GM18519 (cell line): ENCODE results near the gene TRIM41.
"Not testable (repeated sequence)": the region's sequence is repeated elsewhere in the genome, so short reads cannot be mapped to it uniquely, and the experiment has no call there.

Experiments used
- ATAC-seq: cut with Tn5 transposase; IDR thresholded peaks from one replicate; pipeline ENCODE4 v1.9.1; 2021; ENCODE audit warnings: mild to moderate bottlenecking, moderate library complexity; ENCODE audit not compliant: unreplicated experiment, low FRiP score

TRIM41 gene

GRCh38 chr5:181245427-181246275 lies 22.6 kb downstream of the TRIM41 start:
- ATAC-seq = no peak

DNA sequence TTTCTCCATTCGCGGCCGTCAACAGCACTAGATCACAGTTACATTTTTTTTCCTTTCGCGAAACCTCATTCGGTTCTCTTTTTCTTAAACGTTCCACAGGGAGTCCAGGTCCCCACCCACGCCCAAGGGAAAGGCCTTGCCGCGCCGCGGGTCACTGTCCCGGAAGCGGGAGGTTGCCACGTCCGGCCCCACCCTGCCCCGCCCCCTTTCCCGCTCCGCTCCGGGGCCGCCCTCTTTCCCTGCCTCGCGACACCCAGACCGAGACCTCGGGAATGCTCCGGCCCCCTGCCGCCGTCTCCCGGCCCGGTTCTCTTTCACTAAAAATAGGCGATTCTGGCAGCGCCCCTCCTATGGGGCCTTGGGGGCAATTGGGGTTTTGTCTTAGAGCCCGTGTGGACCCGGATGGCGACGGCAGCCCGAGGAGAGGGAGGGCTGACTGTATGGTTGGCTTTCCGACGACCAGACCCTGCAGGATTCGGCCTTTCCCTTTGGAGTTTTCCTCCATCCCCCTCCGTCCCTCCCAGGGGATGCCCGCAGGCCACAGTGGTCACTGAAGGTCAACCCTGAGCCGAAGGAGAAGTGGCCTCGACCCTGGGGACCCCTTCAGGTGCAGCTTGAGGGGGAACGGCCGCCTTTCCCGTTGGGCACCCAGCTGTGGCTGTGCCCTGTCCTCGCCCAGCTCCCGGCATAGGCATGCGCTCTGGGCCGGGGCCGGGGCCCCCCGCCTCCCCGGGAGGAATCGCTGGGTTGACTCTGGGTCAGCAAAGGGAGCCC lies 23.4 kb downstream of the TRIM41 start:
- no peak for ATAC-seq

GRCh38 chr5:181248277-181248676 lies 25.2 kb downstream of the TRIM41 start:
- no peak for ATAC-seq

DNA sequence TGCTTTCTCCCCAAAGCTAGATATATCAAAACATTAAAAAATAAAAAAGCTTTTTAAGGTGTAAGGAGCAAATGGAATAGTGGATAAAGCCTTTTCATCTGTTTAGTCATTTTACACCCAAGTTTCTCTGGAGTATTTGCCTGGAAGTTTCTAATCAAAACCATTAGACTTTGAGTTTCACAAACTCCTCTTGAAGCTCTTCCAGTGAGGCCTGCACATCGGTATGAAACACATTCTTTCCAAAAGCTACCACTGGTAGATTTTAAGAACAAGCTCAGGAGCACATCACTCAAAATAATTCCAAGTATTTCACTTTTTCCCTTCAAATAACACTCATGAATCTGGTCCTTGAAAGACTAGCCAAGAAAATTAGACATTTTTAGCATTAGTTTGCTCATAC lies 32.2 kb downstream of the TRIM41 start:
- no peak for ATAC-seq

DNA sequence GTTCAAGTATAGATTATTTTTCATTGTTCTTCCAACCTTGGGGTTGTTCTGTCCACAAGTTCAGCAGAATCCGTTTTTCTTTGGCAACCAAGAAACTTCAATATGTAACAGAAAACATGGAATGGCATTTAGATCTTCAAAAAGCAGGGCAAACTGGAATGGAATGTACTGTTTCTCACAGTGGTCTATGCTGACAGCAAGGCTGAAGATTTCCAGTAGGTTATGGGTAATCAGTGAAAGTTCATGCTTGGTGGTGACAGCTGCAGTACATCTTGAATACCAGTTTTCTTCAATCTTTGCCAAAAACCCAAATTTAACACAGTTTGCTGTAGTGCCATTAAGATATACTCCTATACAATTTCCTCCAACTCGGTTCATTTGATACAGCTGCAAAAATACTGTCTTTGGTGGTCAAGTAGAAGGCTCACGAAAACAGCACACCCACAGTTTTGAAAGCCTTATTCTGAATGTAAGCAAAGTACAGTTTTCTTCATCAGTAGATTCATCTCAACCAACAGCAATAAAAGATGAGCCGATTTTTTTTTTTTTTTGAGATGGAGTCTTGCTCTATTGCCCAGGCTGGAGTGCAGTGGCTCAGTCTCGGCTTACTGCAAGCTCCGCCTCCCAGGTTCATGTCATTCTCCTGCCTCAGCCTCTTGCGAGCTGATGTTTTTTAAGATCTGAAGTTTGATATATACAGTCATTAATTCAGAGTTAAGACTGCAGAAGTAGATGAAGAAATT lies 32.9 kb downstream of the TRIM41 start:
- ATAC-seq = no peak

GRCh38 chr5:181258576-181258975 lies 35.5 kb downstream of the TRIM41 start:
- no peak for ATAC-seq

DNA sequence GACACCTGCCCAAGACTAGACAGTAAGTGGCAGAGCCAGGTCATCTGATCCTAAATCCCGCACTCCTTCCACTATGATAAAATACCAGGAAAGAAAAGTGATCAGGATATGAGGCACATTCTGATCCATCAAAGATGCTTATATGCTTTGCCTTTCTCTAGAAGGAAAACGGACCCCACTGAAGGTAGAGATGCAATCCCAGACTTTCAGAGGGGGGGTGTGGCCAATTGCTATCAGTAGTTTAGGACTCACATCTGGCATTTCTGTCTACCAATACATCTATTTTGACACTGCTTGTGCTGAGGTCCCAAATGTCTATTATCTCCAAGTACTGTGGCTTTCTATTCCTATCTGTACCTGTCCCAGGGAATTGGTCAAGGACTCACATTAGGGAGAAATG lies 36.2 kb downstream of the TRIM41 start:
- ATAC-seq = no peak

DNA sequence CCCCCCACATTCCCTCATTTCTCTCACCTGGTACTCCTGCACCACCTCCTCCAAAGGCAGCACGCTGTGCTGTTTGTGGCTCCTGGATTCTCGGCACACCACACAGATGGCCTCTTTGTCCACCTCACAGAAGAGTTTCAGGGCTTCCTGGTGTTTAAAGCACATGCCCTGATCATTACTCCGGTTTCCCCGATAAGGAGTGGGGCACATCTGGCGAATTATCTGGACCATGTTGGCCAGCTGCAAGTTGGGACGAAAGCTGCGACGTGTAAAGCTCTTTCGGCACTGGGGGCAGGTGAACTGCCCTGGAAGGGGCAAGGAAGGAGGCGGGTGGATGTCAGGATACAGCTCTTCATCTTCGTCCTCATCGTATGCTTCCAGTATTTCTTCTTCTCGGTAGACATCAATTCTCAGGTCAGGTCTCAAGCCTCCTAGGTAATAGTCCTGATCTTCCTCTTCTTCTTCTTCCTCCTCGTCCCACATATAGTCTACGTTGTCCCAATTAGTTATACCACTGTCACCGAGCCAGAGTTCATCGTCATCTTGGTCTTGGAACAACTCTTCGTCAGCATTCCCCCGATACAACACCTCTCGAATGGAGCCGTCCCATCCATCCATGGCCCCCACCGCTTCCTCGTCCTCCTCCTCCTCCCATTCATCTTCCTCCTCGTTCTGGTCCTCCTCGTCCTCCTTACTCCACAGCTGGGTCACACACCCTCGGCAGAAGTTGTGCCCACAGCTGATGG lies 37.1 kb downstream of the TRIM41 start:
- no peak for ATAC-seq

DNA sequence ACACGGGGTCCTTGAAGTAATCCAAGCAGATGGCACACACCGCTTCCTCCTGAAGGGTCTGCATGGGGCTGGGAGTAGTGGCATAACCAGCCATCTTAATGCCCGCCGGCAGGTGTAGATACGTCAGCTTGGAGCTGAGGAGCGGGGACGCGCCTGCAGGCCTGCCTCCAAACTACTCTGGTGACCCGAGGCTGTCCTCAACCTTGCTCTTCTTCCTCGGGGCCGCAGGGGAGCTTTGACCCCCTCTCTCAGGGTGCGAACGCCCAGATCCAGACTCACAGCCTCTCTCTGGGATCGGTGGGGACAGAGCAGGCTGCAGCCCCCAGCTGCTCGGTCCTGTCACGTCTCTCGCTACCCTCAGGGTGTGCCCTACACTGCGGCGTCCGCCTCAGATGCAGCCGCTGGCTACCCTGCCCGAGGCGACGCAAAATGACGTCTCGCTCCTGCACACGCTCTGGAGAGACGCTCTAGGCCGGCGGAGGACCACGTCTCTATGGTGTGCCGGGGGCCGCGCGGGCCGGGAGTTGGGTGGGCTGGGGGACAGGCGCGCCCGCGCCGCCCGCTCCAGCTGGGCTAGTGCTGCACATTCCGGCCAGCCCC lies 37.7 kb downstream of the TRIM41 start, which contains the start of gene TRIM52:
TSS of gene TRIM52 (minus strand) at position 424 of the 600 bp plus-strand sequence. CDS start at position 94, 330 bp downstream.
- ATAC-seq = peak; percentile 82

GRCh38 chr5:181261320-181262049 lies 38.4 kb downstream of the TRIM41 start:
- peak; percentile 30 for ATAC-seq

GRCh38 chr5:181263633-181264032 lies 40.6 kb downstream of the TRIM41 start:
- ATAC-seq = no peak

DNA sequence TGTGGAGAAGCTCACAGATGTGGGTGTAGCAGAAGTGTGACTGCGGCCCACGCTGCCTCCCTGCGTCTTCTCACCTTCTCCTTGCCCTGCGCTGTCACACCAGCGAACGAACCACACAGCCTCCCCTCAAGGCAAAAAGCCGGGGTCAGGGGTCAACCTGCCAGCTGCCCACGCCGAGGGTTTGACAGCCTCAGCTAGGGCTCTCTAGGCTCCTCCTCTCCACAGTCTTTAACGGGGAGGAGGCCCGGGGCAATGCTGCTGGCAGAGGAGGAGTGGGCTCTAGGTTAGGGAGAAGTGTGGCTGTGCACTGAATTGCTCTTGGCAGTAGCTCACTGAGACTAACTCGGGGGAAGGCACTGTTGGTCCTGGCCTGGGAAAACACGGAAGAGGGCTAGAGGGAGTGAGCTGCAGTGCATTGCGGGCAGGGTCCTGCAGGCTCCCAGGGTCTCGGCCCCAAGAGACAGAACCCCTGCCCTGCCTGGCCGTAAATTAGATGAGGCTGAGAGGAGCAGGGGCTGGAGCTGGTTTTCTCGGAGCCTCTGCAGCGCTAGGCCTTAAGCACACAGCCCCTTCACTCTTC lies 42.1 kb downstream of the TRIM41 start:
- no peak for ATAC-seq

DNA sequence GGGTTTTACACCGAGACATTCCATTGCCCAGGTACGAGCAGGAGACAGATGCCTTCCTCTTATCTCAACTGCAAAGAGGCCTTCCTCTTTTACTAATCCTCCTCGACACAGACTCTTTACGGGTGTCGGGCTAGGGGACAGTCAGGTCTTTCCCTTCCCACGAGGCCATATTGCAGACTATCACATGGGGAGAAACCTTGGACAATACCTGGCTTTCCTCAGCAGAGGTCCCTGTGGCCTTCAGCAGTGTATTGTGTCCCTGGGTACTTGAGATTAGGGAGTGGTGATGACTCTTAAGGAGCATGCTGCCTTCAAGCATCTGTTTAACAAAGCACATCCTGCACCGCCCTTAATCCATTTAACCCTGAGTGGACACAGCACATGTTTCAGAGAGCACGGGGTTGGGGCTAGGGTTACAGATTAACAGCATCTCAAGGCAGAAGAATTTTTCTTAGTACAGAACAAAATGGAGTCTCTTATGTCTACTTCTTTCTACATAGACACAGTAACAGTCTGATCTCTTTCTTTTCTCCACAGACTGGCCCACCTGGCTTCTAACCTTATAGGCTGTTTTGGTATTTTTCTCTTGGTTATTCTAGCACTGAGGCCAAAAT lies 44.3 kb downstream of the TRIM41 start:
- ATAC-seq = not testable (repeated sequence)

DNA sequence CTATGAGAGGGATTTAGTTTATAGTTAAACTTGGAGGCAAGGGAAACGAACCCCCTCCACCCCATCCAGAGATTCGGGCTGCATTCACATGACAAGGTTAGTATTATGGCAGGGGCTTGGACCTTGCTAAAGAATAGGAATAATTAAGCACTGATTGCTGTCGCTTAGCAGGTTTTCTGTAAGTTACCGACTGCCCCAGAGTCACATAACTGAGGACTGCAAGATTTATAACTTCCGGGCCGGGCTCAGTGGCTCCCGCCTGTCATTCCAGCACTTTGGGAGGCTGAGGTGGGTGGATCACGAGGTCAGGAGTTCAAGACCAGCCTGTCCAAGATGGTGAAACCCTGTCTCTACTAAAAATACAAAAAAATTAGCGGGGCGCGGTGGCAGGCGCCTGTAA lies 44.8 kb downstream of the TRIM41 start:
- not testable (repeated sequence) for ATAC-seq

- ATAC-seq = no peak
These were observed 48.0 kb downstream of the TRIM41 start for GRCh38 chr5:181271081-181271480.

GRCh38 chr5:181273433-181273744 lies 50.3 kb downstream of the TRIM41 start:
- ATAC-seq = not testable (repeated sequence)

GRCh38 chr5:181280251-181280762 lies 57.2 kb downstream of the TRIM41 start:
- ATAC-seq = no peak
